Naive thymus-derived CD4-positive, alpha-beta T cell (primary cell): ENCODE results near the gene SAT2. TPM values are rescaled to one million over a fixed set of nuclear protein-coding genes. Genes with fewer than 3 reads are reported as not detected.
A peak's percentile ranks its signal among the peaks of the same experiment; 100 is the strongest.

Experiments
- ATAC-seq: fragments of 150-1000 bp; cut with Tn5 transposase; 2 replicates; pipeline ENCODE4 v1.10.0; 2021; ENCODE audit warnings: mild to moderate bottlenecking, moderate library complexity
- CTCF ChIA-PET: fragments of 350-600 bp; sonication (Branson Sonifier 250); formaldehyde crosslinking; loops from one replicate; lab custom pipeline; 2021; ENCODE audit warnings: antibody characterized with exemption; lab: Charles Lee
- POLR2A ChIA-PET: fragments of 350-600 bp; sonication (Branson Sonifier 250); formaldehyde crosslinking; loops from one replicate; lab custom pipeline; 2021; ENCODE audit warnings: antibody characterized with exemption, inconsistent platforms; lab: Charles Lee
- DNase-seq, 9 donors: peaks; one replicate each; pipeline versions ENCODE4 v3.0.0 to v3.0.0-alpha.2; 2020 to 2022; ENCODE audit warnings: mixed read lengths in 1 of 9
- H3K27ac ChIP-seq: one replicate; pipeline ENCODE4 v1.7.0; 2013; ENCODE audit warnings: mild to moderate bottlenecking, low read depth, low read length, moderate library complexity
- H3K27me3 ChIP-seq, 2 donors: one replicate each; pipeline ENCODE4 v1.7.0; 2013; ENCODE audit warnings: low read length in 2 of 2, mild to moderate bottlenecking in 2 of 2, moderate library complexity in 2 of 2; ENCODE audit not compliant: control insufficient read depth in 2 of 2, insufficient read depth in 2 of 2
- H3K36me3 ChIP-seq, 3 experiments: 1 replicate in 2 of 3; 2 replicates in 1 of 3; pipeline ENCODE4 v1.7.0; 2013; ENCODE audit warnings: low read length in 3 of 3, mild to moderate bottlenecking in 3 of 3, moderate library complexity in 1 of 3; ENCODE audit not compliant: insufficient read depth in 3 of 3, control insufficient read depth in 2 of 3
- H3K4me1 ChIP-seq, 2 donors: one replicate each; pipeline ENCODE4 v1.7.0; 2013; ENCODE audit warnings: low read length in 2 of 2, mild to moderate bottlenecking in 2 of 2, moderate library complexity in 1 of 2; ENCODE audit not compliant: control insufficient read depth in 2 of 2, insufficient read depth in 2 of 2
- H3K4me3 ChIP-seq: 2 replicates; pipeline ENCODE4 v1.7.0; 2013; ENCODE audit warnings: mild to moderate bottlenecking, low read length
- H3K9me3 ChIP-seq, 3 experiments: 1 replicate in 2 of 3; 2 replicates in 1 of 3; pipeline ENCODE4 v1.7.0; 2013; ENCODE audit warnings: low read length in 3 of 3; ENCODE audit not compliant: control insufficient read depth in 2 of 3
- H3K27ac Mint-ChIP-seq, 9 donors: one replicate each; pipeline ENCODE4 v1.8.0; 2020 to 2022; ENCODE audit warnings: mixed read lengths in 9 of 9, mild to moderate bottlenecking in 8 of 9, moderate library complexity in 5 of 9, inconsistent platforms in 2 of 9
- H3K27me3 Mint-ChIP-seq, 5 donors: one replicate each; pipeline ENCODE4 v1.8.0; 2021 to 2022; ENCODE audit warnings: mixed read lengths in 5 of 5, mild to moderate bottlenecking in 1 of 5
- H3K36me3 Mint-ChIP-seq, 5 donors: one replicate each; pipeline ENCODE4 v1.8.0; 2020 to 2022; ENCODE audit warnings: mixed read lengths in 5 of 5, mild to moderate bottlenecking in 3 of 5, inconsistent platforms in 1 of 5
- H3K4me1 Mint-ChIP-seq, 7 donors: one replicate each; pipeline ENCODE4 v1.8.0; 2020 to 2022; ENCODE audit warnings: mixed read lengths in 7 of 7, mild to moderate bottlenecking in 3 of 7, inconsistent platforms in 1 of 7
- H3K4me3 Mint-ChIP-seq, 10 donors: one replicate each; pipeline ENCODE4 v1.8.0; 2020 to 2022; ENCODE audit warnings: mild to moderate bottlenecking in 10 of 10, mixed read lengths in 10 of 10, moderate library complexity in 6 of 10, inconsistent platforms in 2 of 10
- H3K9me3 Mint-ChIP-seq, 11 donors: one replicate each; pipeline ENCODE4 v1.8.0; 2020 to 2022; ENCODE audit warnings: mixed read lengths in 11 of 11, mild to moderate bottlenecking in 4 of 11, inconsistent platforms in 1 of 11, moderate library complexity in 1 of 11
- intact Hi-C, 2 donors: fragments of 100-400 bp; cut with micrococcal nuclease; formaldehyde crosslinking; loops; one replicate each; pipeline ENCODE4 v1.15.1; 2023
- polyA plus RNA-seq, 2 donors: library from polyadenylated mRNA; unstranded; fragments of 300-500 nt; fragmentation: Illumina TruSeq; gene quantifications; one replicate each; pipeline ENCODE4 v1.2.3, GENCODE V29; 2021
- total RNA-seq, 6 experiments: library from RNA in 5 of 6; stranded (reverse) in 5 of 6; gene quantifications; 1 replicate in 5 of 6; 2 replicates in 1 of 6; pipeline ENCODE4 v1.2.3 and lab custom pipeline; 2021 to 2026

SAT2 gene
- total and polyA plus RNA-seq, 7 experiments from 2014 or later: 26.5 to 95.0 (median 53.2) TPM

- ATAC-seq (peak; percentile 80), DNase-seq (peak; percentile 89 to 98 (median 97))
- POLR2A ChIA-PET: interaction anchor here (0.6 to 6.8 kb wide), 29 partner anchors 10 to 573 kb away, joined by 3 to 108 read pairs (median 5); partner anchors contain the start of genes CTDNEP1, ELP5, FXR2 and GPS2
- CTCF ChIA-PET: interaction anchor here (0.5 to 2.8 kb wide), 10 partner anchors 23 to 511 kb away, joined by 3 to 18 read pairs (median 4); partner anchors contain the start of genes FXR2, SENP3 and TP53
- intact Hi-C loops: loop anchor here (1.0 kb wide), 8 partner anchors 10 to 331 kb away; partner anchors contain the start of genes SENP3 (in 2 of the 2), ELP5 (in 1 of the 2), FXR2 (in 1 of the 2) and POLR2A (in 1 of the 2)
- no peaks in the 10 kb centered on the region for H3K27me3 Mint-ChIP-seq
- H3K27ac ChIP-seq: peak within 1 kb of the TSS; percentile 95
- no peaks in the 10 kb centered on the region for H3K27me3 ChIP-seq
- H3K36me3 ChIP-seq: peaks cover 0 to 29% (median 5%) of the 10 kb centered on the region in 3 experiments
- peaks cover 0 to 6% (median 0%) of the 10 kb centered on the region in 11 donors for H3K9me3 Mint-ChIP-seq
- peak within 1 kb of the TSS; percentile 89 to 100 (median 99) for H3K4me3 Mint-ChIP-seq
- H3K36me3 Mint-ChIP-seq: peaks cover 0 to 19% (median 5%) of the 10 kb centered on the region in 5 donors
- H3K4me3 ChIP-seq: peak within 1 kb of the TSS; percentile 100
- no peaks in the 10 kb centered on the region for H3K9me3 ChIP-seq
- H3K4me1 ChIP-seq: peaks cover 28 to 35% of the 10 kb centered on the region in 2 donors
- peaks cover 33 to 60% (median 55%) of the 10 kb centered on the region in 7 donors for H3K4me1 Mint-ChIP-seq
- H3K27ac Mint-ChIP-seq: peak within 1 kb of the TSS; percentile 98 to 100 (median 100)
Measured at GRCh38 chr17:7583253-7584109, 44.1 kb downstream of the SAT2 start, which contains the start of gene MPDU1. MPDU1 (plus strand) TSS chr17:7583852; CDS start chr17:7583863, 11 bp downstream.

- intact Hi-C loops: loop anchor here (1.0 kb wide), 6 partner anchors 9 to 106 kb away; partner anchors contain the start of genes FXR2 (in 1 of the 2), POLR2A (in 1 of the 2), SENP3 (in 1 of the 2) and WRAP53 (in 1 of the 2)
- Histone ChIP-seq H3K27ac (peak overlapping the region; percentile 95), H3K9me3 (no peaks in the 10 kb centered on the region), H3K4me3 (peak overlapping the region; percentile 100), H3K4me1 (peaks cover 28 to 35% of the 10 kb centered on the region in 2 donors), H3K27me3 (no peaks in the 10 kb centered on the region), H3K36me3 (peaks cover 7 to 29% (median 7%) of the 10 kb centered on the region in 3 experiments)
- Mint-ChIP-seq H3K4me1 (peaks cover 33 to 68% (median 62%) of the 10 kb centered on the region in 7 donors), H3K36me3 (peaks cover 2 to 25% (median 10%) of the 10 kb centered on the region in 5 donors), H3K27ac (peak overlapping the region; percentile 75 to 100 (median 98)), H3K9me3 (peaks cover 0 to 7% (median 0%) of the 10 kb centered on the region in 11 donors), H3K4me3 (peak overlapping the region; percentile 48 to 100 (median 81)), H3K27me3 (no peaks in the 10 kb centered on the region)
- ATAC-seq (no peak), DNase-seq (peak in 1 of 9 donors; percentile 24)
- CTCF ChIA-PET: interaction anchor here (0.6 to 2.8 kb wide), 9 partner anchors 22 to 511 kb away, joined by 3 to 18 read pairs (median 3); partner anchors contain the start of genes FXR2, SENP3 and TP53
- POLR2A ChIA-PET: interaction anchor here (1.2 to 6.8 kb wide), 13 partner anchors 9 to 547 kb away, joined by 3 to 108 read pairs (median 15); partner anchors contain the start of genes FXR2, GPS2, SENP3 and SLC16A13
Measured at GRCh38 chr17:7582396-7583252, 45.0 kb downstream of the SAT2 start.

- ATAC-seq (no peak), DNase-seq (peak in 1 of 9 donors; percentile 21)
- H3K4me1 ChIP-seq: peaks cover 34 to 35% of the 10 kb centered on the region in 2 donors
- ChIA-PET POLR2A (interaction anchor here (1.1 to 6.8 kb wide), 6 partner anchors 8 to 106 kb away, joined by 4 to 108 read pairs (median 12); partner anchors contain the start of genes FXR2, SOX15, TP53 and WRAP53), CTCF (interaction anchor here (1.7 kb wide), 2 partner anchors 8 to 20 kb away, joined by 6 to 8 read pairs; partner anchors contain the start of gene SOX15)
- intact Hi-C loops: no loop called here
- no peaks in the 10 kb centered on the region for H3K27me3 ChIP-seq
- no peaks in the 10 kb centered on the region for H3K9me3 ChIP-seq
- peaks cover 40 to 84% (median 72%) of the 10 kb centered on the region in 7 donors for H3K4me1 Mint-ChIP-seq
- no peak overlapping the region for H3K27ac ChIP-seq
- H3K4me3 ChIP-seq: no peak overlapping the region
- peak overlapping the region; percentile 48 to 90 (median 82) for H3K27ac Mint-ChIP-seq
- peaks cover 21 to 34% (median 25%) of the 10 kb centered on the region in 3 experiments for H3K36me3 ChIP-seq
- H3K4me3 Mint-ChIP-seq: peak overlapping the region in 5 of 10 donors; percentile 28 to 51 (median 43)
- H3K9me3 Mint-ChIP-seq: peaks cover 0 to 8% (median 0%) of the 10 kb centered on the region in 11 donors
- no peaks in the 10 kb centered on the region for H3K27me3 Mint-ChIP-seq
- peaks cover 0 to 39% (median 20%) of the 10 kb centered on the region in 5 donors for H3K36me3 Mint-ChIP-seq
Measured at GRCh38 chr17:7580604-7581575, 46.7 kb downstream of the SAT2 start.

GRCh38 chr17:7579834-7580603 lies 47.6 kb downstream of the SAT2 start:
- Mint-ChIP-seq H3K4me3 (peak overlapping the region in 5 of 10 donors; percentile 28 to 75 (median 42)), H3K9me3 (peaks cover 0 to 8% (median 0%) of the 10 kb centered on the region in 11 donors), H3K27ac (peak overlapping the region; percentile 81 to 90 (median 84)), H3K27me3 (no peaks in the 10 kb centered on the region), H3K36me3 (peaks cover 0 to 47% (median 26%) of the 10 kb centered on the region in 5 donors), H3K4me1 (peaks cover 38 to 86% (median 74%) of the 10 kb centered on the region in 7 donors)
- peaks cover 39% of the 10 kb centered on the region in 2 donors for H3K4me1 ChIP-seq
- CTCF ChIA-PET: interaction anchor here (0.7 to 1.7 kb wide), 5 partner anchors 9 to 143 kb away, joined by 3 to 8 read pairs (median 4); partner anchors contain the start of gene SOX15
- no peak overlapping the region for H3K4me3 ChIP-seq
- DNase-seq (no peak), ATAC-seq (no peak)
- intact Hi-C loops: loop anchor here in 1 of 2 donors (10.0 kb wide), 2 partner anchors 555 to 575 kb away; partner anchors contain the start of genes BCL6B and PER1
- POLR2A ChIA-PET: interaction anchor here (0.6 to 6.8 kb wide), 7 partner anchors 7 to 196 kb away, joined by 3 to 108 read pairs (median 5); partner anchors contain the start of genes FXR2, SOX15, TP53 and WRAP53
- H3K27me3 ChIP-seq: no peaks in the 10 kb centered on the region
- H3K27ac ChIP-seq: peak overlapping the region; percentile 14
- H3K9me3 ChIP-seq: no peaks in the 10 kb centered on the region
- peaks cover 26 to 42% (median 33%) of the 10 kb centered on the region in 3 experiments for H3K36me3 ChIP-seq
